Subcutaneous adipose tissue (tissue), 4 donors: ENCODE measurements around the gene C2CD2L. TPM values are rescaled to one million over a fixed set of nuclear protein-coding genes. Genes with fewer than 3 reads are reported as not detected.

Experiments used
- CTCF ChIP-seq: fragments of 450-650 bp; IDR thresholded peaks from one replicate; pipeline ENCODE4 v1.5.1; 2016; ENCODE audit warnings: low read depth, mild to moderate bottlenecking, control low read depth, antibody characterized with exemption, moderate library complexity
- total RNA-seq, 4 donors: library from RNA; depleted of rRNA; stranded (reverse); fragments of >200 nt; gene quantifications; one replicate each; pipeline ENCODE4 v1.1.0, GENCODE V29; 2016

Gene C2CD2L
- total RNA-seq, 4 donors from 2014 or later = 6.2 to 12.1 (median 9.6) TPM

- no peak for TF ChIP-seq CTCF
Observed at GRCh38 chr11:119078675-119079420, 28.3 kb upstream of the C2CD2L start.

GRCh38 chr11:119081682-119082260 lies 25.4 kb upstream of the C2CD2L start:
- no peak for TF ChIP-seq CTCF

- TF ChIP-seq CTCF = no peak
Observed at GRCh38 chr11:119084663-119085436, 22.3 kb upstream of the C2CD2L start, which contains the start of gene HMBS. Gene HMBS, plus strand, starts transcription at chr11:119084881. Its CDS starts 153 bp downstream, at chr11:119085034.

GRCh38 chr11:119085437-119085847 lies 21.7 kb upstream of the C2CD2L start:
- no peak for TF ChIP-seq CTCF

GRCh38 chr11:119087123-119087522 lies 20.0 kb upstream of the C2CD2L start:
- TF ChIP-seq CTCF = no peak

- TF ChIP-seq CTCF = no peak
Observed at GRCh38 chr11:119087747-119088241, 19.4 kb upstream of the C2CD2L start.

- TF ChIP-seq CTCF = no peak
Observed at GRCh38 chr11:119088406-119088805, 18.7 kb upstream of the C2CD2L start.
